ENCODE measurements around the gene PLS1. TPM values are rescaled to one million over a fixed set of nuclear protein-coding genes. Genes with fewer than 3 reads are reported as not detected.

PLS1 gene
- total RNA-seq, 2 experiments from 2014 or later = 4.0 to 7.2 TPM

GRCh38 chr3:142716102-142716501, 119.9 kb downstream of the PLS1 start:
- H3K79me2 ChIP-seq (ENCODE audit: insufficient read depth, low read depth, low read length) = no peaks in the 10 kb centered on the region
- intact Hi-C loops (cut with micrococcal nuclease; ENCODE audit: unreplicated experiment) = no loop called here
- H3K27ac ChIP-seq (ENCODE audit: low read depth, low read length, poor library complexity, severe bottlenecking) = no peak overlapping the region
- no peak overlapping the region for H3K4me3 ChIP-seq (ENCODE audit: low read depth, low read length, poor library complexity, severe bottlenecking)
- no peak for TF ChIP-seq CTCF (conservative IDR thresholded peaks at IDR 0.05; ENCODE audit: low read length)
- no peak for TF ChIP-seq EZH2phosphoT487 (IDR thresholded peaks at IDR 0.05; ENCODE audit: borderline replicate concordance, low read depth, low read length)
- H3K9me3 ChIP-seq (ENCODE audit: low read length) = no peaks in the 10 kb centered on the region
- H3K4me2 ChIP-seq (ENCODE audit: low read length) = no peak overlapping the region
- H4K20me1 ChIP-seq (ENCODE audit: insufficient read depth, low read length) = no peaks in the 10 kb centered on the region
- H3K36me3 ChIP-seq (ENCODE audit: insufficient read depth, low read length) = no peaks in the 10 kb centered on the region
- no peak overlapping the region for H2AFZ ChIP-seq (ENCODE audit: low read length)
- no peaks in the 10 kb centered on the region for H3K4me1 ChIP-seq (ENCODE audit: insufficient read depth, low read length, poor library complexity, severe bottlenecking)
- POLR2A ChIA-PET = no interaction called here
- no TSS peak for BruUV-seq (replicated peaks)
- no peaks in the 10 kb centered on the region for H3K9me2 ChIP-seq (ENCODE audit: insufficient read depth, low read length)
- DNase-seq (ENCODE audit: low spot score) = no peak
- CTCF ChIA-PET (ENCODE audit: unreplicated experiment) = no interaction called here

DNA sequence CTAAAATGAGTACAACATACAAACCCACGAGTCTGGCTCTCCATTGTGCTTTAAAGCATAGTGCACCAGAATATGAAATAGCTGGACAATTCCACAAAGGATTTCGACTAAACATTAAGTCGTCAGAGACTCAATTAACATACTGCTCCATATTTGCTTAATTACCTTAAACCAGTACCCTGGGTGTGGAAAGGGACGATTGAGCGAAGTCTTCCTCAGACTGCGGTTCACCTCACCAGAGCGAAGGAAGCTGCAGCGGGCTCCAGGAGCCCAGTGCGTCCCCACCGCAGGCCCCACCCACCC, 127.4 kb downstream of the PLS1 start:
- Histone ChIP-seq H3K79me2 (ENCODE audit: insufficient read depth, low read depth, low read length) (no peaks in the 10 kb centered on the region), H3K27ac (ENCODE audit: low read depth, low read length, poor library complexity, severe bottlenecking) (no peak overlapping the region), H2AFZ (ENCODE audit: low read length) (peak overlapping the region; percentile 97), H3K4me1 (ENCODE audit: insufficient read depth, low read length, poor library complexity, severe bottlenecking) (peaks cover 3% of the 10 kb centered on the region), H3K36me3 (ENCODE audit: insufficient read depth, low read length) (no peaks in the 10 kb centered on the region), H3K4me2 (ENCODE audit: low read length) (peak overlapping the region; percentile 88), H3K9me2 (ENCODE audit: insufficient read depth, low read length) (no peaks in the 10 kb centered on the region), H3K4me3 (ENCODE audit: low read depth, low read length, poor library complexity, severe bottlenecking) (peak overlapping the region; percentile 74), H4K20me1 (ENCODE audit: insufficient read depth, low read length) (no peaks in the 10 kb centered on the region), H3K9me3 (ENCODE audit: low read length) (no peaks in the 10 kb centered on the region)
- CTCF ChIA-PET (ENCODE audit: unreplicated experiment) = no interaction called here
- POLR2A ChIA-PET = interaction anchor here (1.4 kb wide), 1 partner anchor 134 kb away, joined by 3 read pairs; no protein-coding TSS in a partner anchor
- no TSS peak for BruUV-seq (replicated peaks)
- TF ChIP-seq EZH2phosphoT487 (IDR thresholded peaks at IDR 0.05; ENCODE audit: borderline replicate concordance, low read depth, low read length) = no peak
- no peak for TF ChIP-seq CTCF (conservative IDR thresholded peaks at IDR 0.05; ENCODE audit: low read length)
- no peak for DNase-seq (ENCODE audit: low spot score)
- intact Hi-C loops (cut with micrococcal nuclease; ENCODE audit: unreplicated experiment) = loop anchor here (5.0 kb wide), 1 partner anchor 126 kb away; the partner anchor contains the start of gene PLS1

DNA sequence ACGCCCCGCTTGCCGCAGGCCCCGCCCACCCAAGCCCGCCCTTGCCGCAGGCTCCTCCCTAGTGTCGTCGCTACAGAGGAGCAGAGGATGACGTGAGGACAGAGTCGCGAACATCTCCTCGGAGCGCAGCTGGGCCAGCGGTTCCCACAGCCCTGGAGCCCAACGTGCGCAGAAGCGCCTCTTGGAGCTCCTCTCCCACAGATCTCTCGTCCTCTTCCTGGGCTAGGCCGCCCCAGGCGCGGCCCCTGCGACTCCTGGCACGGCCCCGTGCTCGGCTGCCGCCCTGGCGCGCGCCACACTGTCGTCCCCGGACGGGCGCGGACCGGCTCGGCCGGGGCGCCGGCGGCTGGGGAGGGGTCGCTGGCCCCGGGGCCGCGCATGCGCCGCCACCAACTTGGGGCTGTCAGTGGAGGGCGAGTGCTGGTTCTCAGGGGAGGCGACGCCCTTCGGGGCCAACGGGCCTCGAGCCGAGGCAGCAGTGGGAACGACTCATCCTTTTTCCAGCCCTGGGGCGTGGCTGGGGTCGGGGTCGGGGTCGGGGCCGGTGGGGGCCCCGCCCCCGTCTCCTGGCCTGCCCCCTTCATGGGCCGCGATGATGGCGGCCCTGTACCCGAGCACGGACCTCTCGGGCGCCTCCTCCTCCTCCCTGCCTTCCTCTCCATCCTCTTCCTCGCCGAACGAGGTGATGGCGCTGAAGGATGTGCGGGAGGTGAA, 127.9 kb downstream of the PLS1 start, which contains the start of gene TRPC1:
Gene TRPC1, plus strand, starts transcription at position 67 of the 714 bp plus-strand sequence. Its CDS starts 526 bp downstream, at position 593.
- peak within 1 kb of the TSS; percentile 74 for H3K4me3 ChIP-seq (ENCODE audit: low read depth, low read length, poor library complexity, severe bottlenecking)
- peaks cover 3% of the 10 kb centered on the region for H3K4me1 ChIP-seq (ENCODE audit: insufficient read depth, low read length, poor library complexity, severe bottlenecking)
- no peak within 1 kb of the TSS for H3K27ac ChIP-seq (ENCODE audit: low read depth, low read length, poor library complexity, severe bottlenecking)
- peak within 1 kb of the TSS; percentile 97 for H2AFZ ChIP-seq (ENCODE audit: low read length)
- H4K20me1 ChIP-seq (ENCODE audit: insufficient read depth, low read length) = no peaks in the 10 kb centered on the region
- POLR2A ChIA-PET = interaction anchor here (1.4 kb wide), 1 partner anchor 134 kb away, joined by 3 read pairs; no protein-coding TSS in a partner anchor
- no TSS peak for BruUV-seq (replicated peaks)
- peak within 1 kb of the TSS; percentile 88 for H3K4me2 ChIP-seq (ENCODE audit: low read length)
- no peaks in the 10 kb centered on the region for H3K36me3 ChIP-seq (ENCODE audit: insufficient read depth, low read length)
- H3K9me2 ChIP-seq (ENCODE audit: insufficient read depth, low read length) = no peaks in the 10 kb centered on the region
- DNase-seq (ENCODE audit: low spot score) = peak; percentile 81
- CTCF ChIA-PET (ENCODE audit: unreplicated experiment) = no interaction called here
- H3K79me2 ChIP-seq (ENCODE audit: insufficient read depth, low read depth, low read length) = no peaks in the 10 kb centered on the region
- intact Hi-C loops (cut with micrococcal nuclease; ENCODE audit: unreplicated experiment) = loop anchor here (5.0 kb wide), 1 partner anchor 127 kb away; the partner anchor contains the start of gene PLS1
- no peak for TF ChIP-seq EZH2phosphoT487 (IDR thresholded peaks at IDR 0.05; ENCODE audit: borderline replicate concordance, low read depth, low read length)
- TF ChIP-seq CTCF (conservative IDR thresholded peaks at IDR 0.05; ENCODE audit: low read length) = no peak
- H3K9me3 ChIP-seq (ENCODE audit: low read length) = no peaks in the 10 kb centered on the region

All from OCI-LY7 (cell line).